ENCODE data around the gene ZNF503. TPM values are rescaled to one million over a fixed set of nuclear protein-coding genes. Genes with fewer than 3 reads are reported as not detected.

The ZNF503 gene
- total RNA-seq, 2 experiments from 2014 or later, result 0.38 to 0.47 TPM

DNA sequence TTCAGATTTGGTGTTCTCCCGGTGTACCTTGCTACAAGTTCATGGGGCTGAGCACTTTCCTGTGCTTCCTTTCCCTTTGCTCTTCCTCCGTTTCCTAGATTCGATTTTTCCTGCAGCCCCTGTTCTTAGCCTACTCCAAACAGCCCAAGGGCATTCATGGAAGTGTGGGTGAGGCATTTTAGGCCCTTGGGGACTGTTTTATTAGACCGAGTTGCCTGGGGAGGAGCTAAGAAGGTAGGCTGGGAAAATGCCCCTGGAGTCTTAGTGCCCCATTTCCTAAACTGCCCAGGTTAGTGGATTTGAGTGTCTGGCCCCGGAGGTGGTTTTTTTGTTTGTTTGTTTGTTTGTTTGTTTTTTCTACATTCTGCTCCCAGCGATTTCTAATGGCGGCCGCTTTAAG, 31.7 kb upstream of the ZNF503 start:
- Histone ChIP-seq H3K27ac (ENCODE audit: low read depth in 1 of 2, low read length in 2 of 2) (no peak overlapping the region), H3K4me1 (ENCODE audit: insufficient read depth, low read length) (peaks cover 3% of the 10 kb centered on the region), H3K27me3 (ENCODE audit: control insufficient read depth in 1 of 2, insufficient read depth in 2 of 2, low read length in 2 of 2) (peaks cover 40 to 50% of the 10 kb centered on the region in 2 experiments), H3K4me3 (ENCODE audit: low read length) (no peak overlapping the region), H3K9me3 (ENCODE audit: control insufficient read depth in 1 of 2, insufficient read depth in 1 of 2, low read length in 2 of 2) (no peaks in the 10 kb centered on the region), H3K36me3 (ENCODE audit: insufficient read depth, low read length) (no peaks in the 10 kb centered on the region)
- H3K4me1 Mint-ChIP-seq (ENCODE audit: low read depth), result peaks cover 7% of the 10 kb centered on the region
- H3K4me3 Mint-ChIP-seq, result no peak overlapping the region
- peaks cover 74% of the 10 kb centered on the region for H3K27me3 Mint-ChIP-seq
- ChIA-PET CTCF (no interaction called here), POLR2A (no interaction called here)
- TF ChIP-seq, protein P1, sequence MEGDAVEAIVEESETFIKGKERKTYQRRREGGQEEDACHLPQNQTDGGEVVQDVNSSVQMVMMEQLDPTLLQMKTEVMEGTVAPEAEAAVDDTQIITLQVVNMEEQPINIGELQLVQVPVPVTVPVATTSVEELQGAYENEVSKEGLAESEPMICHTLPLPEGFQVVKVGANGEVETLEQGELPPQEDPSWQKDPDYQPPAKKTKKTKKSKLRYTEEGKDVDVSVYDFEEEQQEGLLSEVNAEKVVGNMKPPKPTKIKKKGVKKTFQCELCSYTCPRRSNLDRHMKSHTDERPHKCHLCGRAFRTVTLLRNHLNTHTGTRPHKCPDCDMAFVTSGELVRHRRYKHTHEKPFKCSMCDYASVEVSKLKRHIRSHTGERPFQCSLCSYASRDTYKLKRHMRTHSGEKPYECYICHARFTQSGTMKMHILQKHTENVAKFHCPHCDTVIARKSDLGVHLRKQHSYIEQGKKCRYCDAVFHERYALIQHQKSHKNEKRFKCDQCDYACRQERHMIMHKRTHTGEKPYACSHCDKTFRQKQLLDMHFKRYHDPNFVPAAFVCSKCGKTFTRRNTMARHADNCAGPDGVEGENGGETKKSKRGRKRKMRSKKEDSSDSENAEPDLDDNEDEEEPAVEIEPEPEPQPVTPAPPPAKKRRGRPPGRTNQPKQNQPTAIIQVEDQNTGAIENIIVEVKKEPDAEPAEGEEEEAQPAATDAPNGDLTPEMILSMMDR (IDR thresholded peaks at IDR 0.05), result no peak
- ATAC-seq (ENCODE audit: poor library complexity), result no peak
- no peak overlapping the region for H3K27ac Mint-ChIP-seq
- intact Hi-C loops (cut with DNase I, micrococcal nuclease), result no loop called here
- H3K9me3 Mint-ChIP-seq, result no peaks in the 10 kb centered on the region
- H3K36me3 Mint-ChIP-seq (ENCODE audit: low read depth), result no peaks in the 10 kb centered on the region
- no peak for DNase-seq

DNA sequence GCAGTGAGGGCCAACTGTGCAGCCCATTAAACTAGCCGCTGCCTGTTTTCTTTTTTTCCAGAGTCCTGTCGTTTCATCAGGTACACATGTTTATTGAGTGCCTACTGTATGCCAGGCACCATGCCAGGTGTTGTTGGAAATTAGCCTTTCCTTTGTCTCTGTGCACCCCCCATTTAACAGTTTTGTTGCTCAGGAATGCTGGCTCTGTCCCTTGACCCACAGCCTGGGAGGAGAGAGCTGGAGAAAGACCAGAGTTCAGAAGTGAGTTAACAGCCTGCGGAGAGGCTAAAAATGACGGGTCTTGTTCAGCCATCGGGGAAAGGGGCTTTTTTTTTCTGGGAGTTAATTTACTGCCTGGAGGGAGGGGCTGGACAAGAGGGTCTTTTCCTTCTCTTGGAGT, 31.2 kb upstream of the ZNF503 start:
- DNase-seq (no peak), ATAC-seq (ENCODE audit: poor library complexity) (no peak)
- TF ChIP-seq, protein P1 (IDR thresholded peaks at IDR 0.05), result no peak
- H3K36me3 Mint-ChIP-seq (ENCODE audit: low read depth), result no peaks in the 10 kb centered on the region
- Histone ChIP-seq H3K27ac (ENCODE audit: low read depth in 1 of 2, low read length in 2 of 2) (no peak overlapping the region), H3K4me3 (ENCODE audit: low read length) (no peak overlapping the region), H3K36me3 (ENCODE audit: insufficient read depth, low read length) (no peaks in the 10 kb centered on the region), H3K27me3 (ENCODE audit: control insufficient read depth in 1 of 2, insufficient read depth in 2 of 2, low read length in 2 of 2) (peaks cover 40 to 50% of the 10 kb centered on the region in 2 experiments), H3K4me1 (ENCODE audit: insufficient read depth, low read length) (peaks cover 3% of the 10 kb centered on the region), H3K9me3 (ENCODE audit: control insufficient read depth in 1 of 2, insufficient read depth in 1 of 2, low read length in 2 of 2) (no peaks in the 10 kb centered on the region)
- H3K4me3 Mint-ChIP-seq, result no peak overlapping the region
- no peak overlapping the region for H3K27ac Mint-ChIP-seq
- POLR2A ChIA-PET, result no interaction called here
- no peaks in the 10 kb centered on the region for H3K9me3 Mint-ChIP-seq
- H3K4me1 Mint-ChIP-seq (ENCODE audit: low read depth), result peaks cover 7% of the 10 kb centered on the region
- H3K27me3 Mint-ChIP-seq, result peaks cover 76% of the 10 kb centered on the region
- intact Hi-C loops (cut with DNase I, micrococcal nuclease), result no loop called here
- CTCF ChIA-PET, result no interaction called here

DNA sequence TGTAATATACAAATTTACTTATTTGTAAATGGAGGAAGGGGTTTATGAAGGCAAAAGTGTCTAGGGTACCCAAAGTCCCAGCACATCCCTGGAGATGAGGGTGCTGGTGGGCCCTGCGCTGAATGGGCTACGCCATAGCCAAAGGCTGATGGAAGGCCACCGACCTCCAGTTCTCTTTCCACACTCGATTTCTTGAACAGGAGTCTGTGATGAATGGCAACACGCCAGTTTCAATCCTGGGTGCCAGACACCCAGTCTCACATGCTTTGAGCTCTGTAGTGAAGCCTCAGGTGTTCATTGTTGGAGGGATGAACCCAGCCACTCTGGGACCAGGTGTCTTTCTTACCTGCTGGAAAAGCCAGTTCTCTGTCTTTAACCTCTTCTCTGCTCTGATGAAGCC, 30.6 kb upstream of the ZNF503 start:
- Mint-ChIP-seq H3K27me3 (peaks cover 73% of the 10 kb centered on the region), H3K4me3 (no peak overlapping the region), H3K4me1 (ENCODE audit: low read depth) (peaks cover 7% of the 10 kb centered on the region), H3K9me3 (no peaks in the 10 kb centered on the region), H3K27ac (no peak overlapping the region), H3K36me3 (ENCODE audit: low read depth) (no peaks in the 10 kb centered on the region)
- ChIA-PET CTCF (no interaction called here), POLR2A (no interaction called here)
- Histone ChIP-seq H3K36me3 (ENCODE audit: insufficient read depth, low read length) (no peaks in the 10 kb centered on the region), H3K27me3 (ENCODE audit: control insufficient read depth in 1 of 2, insufficient read depth in 2 of 2, low read length in 2 of 2) (peaks cover 40 to 50% of the 10 kb centered on the region in 2 experiments), H3K27ac (ENCODE audit: low read depth in 1 of 2, low read length in 2 of 2) (no peak overlapping the region), H3K4me1 (ENCODE audit: insufficient read depth, low read length) (peaks cover 3% of the 10 kb centered on the region), H3K9me3 (ENCODE audit: control insufficient read depth in 1 of 2, insufficient read depth in 1 of 2, low read length in 2 of 2) (no peaks in the 10 kb centered on the region), H3K4me3 (ENCODE audit: low read length) (no peak overlapping the region)
- no peak for DNase-seq
- intact Hi-C loops (cut with DNase I, micrococcal nuclease), result no loop called here
- no peak for ATAC-seq (ENCODE audit: poor library complexity)
- TF ChIP-seq, protein P1 (IDR thresholded peaks at IDR 0.05), result no peak

All from CD4-positive, alpha-beta T cell (primary cell).